MM.1S (cell line): Measurements from ENCODE around the gene MT2A.

Experiments used
- DNase-seq: peaks from one replicate; pipeline ENCODE4 v3.0.0-alpha.2; 2015
- H2AFZ ChIP-seq: fragments of 300-600 bp; sonication (generic); 2 replicates; pipeline ENCODE4 v1.6.0; 2016; ENCODE audit warnings: antibody characterized with exemption, low read length
- H3F3A ChIP-seq: fragments of 300-600 bp; sonication (generic); 2 replicates; pipeline ENCODE4 v1.6.1; 2016; ENCODE audit warnings: mild to moderate bottlenecking, antibody characterized with exemption, low read length, moderate library complexity, mixed read lengths; ENCODE audit not compliant: insufficient read depth
- H3K27ac ChIP-seq: fragments of 300-600 bp; sonication (generic); 2 replicates; pipeline ENCODE4 v1.5.1; 2016; ENCODE audit warnings: mild to moderate bottlenecking, low read length
- H3K27me3 ChIP-seq: fragments of 300-600 bp; sonication (generic); replicated peaks from 2 replicates; pipeline ENCODE4 v1.6.0; 2016; ENCODE audit warnings: low read length; ENCODE audit not compliant: insufficient read depth
- H3K36me3 ChIP-seq: fragments of 300-600 bp; sonication (generic); replicated peaks from 2 replicates; pipeline ENCODE4 v1.6.1; 2016; ENCODE audit warnings: mild to moderate bottlenecking, low read length, mixed read lengths; ENCODE audit not compliant: insufficient read depth
- H3K4me1 ChIP-seq: fragments of 300-600 bp; sonication (generic); 2 replicates; pipeline ENCODE4 v1.6.1; 2016; ENCODE audit warnings: low read length, mixed read lengths
- H3K4me2 ChIP-seq: fragments of 300-600 bp; sonication (generic); 2 replicates; pipeline ENCODE4 v1.6.0; 2016; ENCODE audit warnings: low read depth, low read length
- H3K4me3 ChIP-seq: fragments of 300-600 bp; sonication (generic); 2 replicates; pipeline ENCODE4 v1.5.1; 2016; ENCODE audit warnings: low read length, mixed read lengths
- H3K79me2 ChIP-seq: fragments of 300-600 bp; sonication (generic); 2 replicates; pipeline ENCODE4 v1.6.1; 2016; ENCODE audit warnings: mixed run types, low read length, mixed read lengths
- H3K9ac ChIP-seq: fragments of 300-600 bp; sonication (generic); 2 replicates; pipeline ENCODE4 v1.6.1; 2016; ENCODE audit warnings: low read length, mixed read lengths
- H3K9me2 ChIP-seq: fragments of 300-600 bp; sonication (generic); replicated peaks from 2 replicates; pipeline ENCODE4 v1.6.1; 2016; ENCODE audit warnings: mild to moderate bottlenecking, low read length, mixed read lengths; ENCODE audit not compliant: insufficient read depth
- H3K9me3 ChIP-seq: fragments of 300-600 bp; sonication (generic); replicated peaks from 2 replicates; pipeline ENCODE4 v1.6.1; 2016; ENCODE audit warnings: mild to moderate bottlenecking, low read length, mixed read lengths; ENCODE audit not compliant: insufficient read depth
- H4K20me1 ChIP-seq: fragments of 300-600 bp; sonication (generic); 2 replicates; pipeline ENCODE4 v1.6.1; 2016; ENCODE audit warnings: mild to moderate bottlenecking, low read length, moderate library complexity, mixed read lengths; ENCODE audit not compliant: insufficient read depth
- CTCF ChIP-seq: fragments of 300-600 bp; sonication (generic); IDR thresholded peaks from 2 replicates; pipeline ENCODE4 v1.5.1; 2016; ENCODE audit warnings: antibody characterized with exemption, low read length, mixed read lengths
- EZH2 ChIP-seq: fragments of 300-600 bp; sonication (generic); optimal IDR thresholded peaks from 2 replicates; pipeline ENCODE3; 2017; ENCODE audit warnings: low read depth, mild to moderate bottlenecking, antibody characterized with exemption, low read length, mixed read lengths
- EZH2phosphoT487 ChIP-seq: fragments of 300-600 bp; sonication (generic); IDR thresholded peaks from 2 replicates; pipeline ENCODE4 v1.6.1; 2018; ENCODE audit warnings: antibody characterized with exemption, low read length

Gene MT2A

GRCh38 chr16:56632156-56632847, 23.9 kb downstream of the MT2A start, which contains the start of gene MT1M:
MT1M (plus strand) TSS chr16:56632659; CDS start chr16:56632732, 73 bp downstream.
- no peaks in the 10 kb centered on the region for H3K36me3 ChIP-seq
- no peak within 1 kb of the TSS for H3K9ac ChIP-seq
- no peak within 1 kb of the TSS for H3K4me3 ChIP-seq
- H3K9me3 ChIP-seq, result no peaks in the 10 kb centered on the region
- TF ChIP-seq EZH2 (no peak), CTCF (no peak), EZH2phosphoT487 (no peak)
- H3K27me3 ChIP-seq, result peaks cover 71% of the 10 kb centered on the region
- no peak within 1 kb of the TSS for H3K27ac ChIP-seq
- no peaks in the 10 kb centered on the region for H3F3A ChIP-seq
- H4K20me1 ChIP-seq, result no peaks in the 10 kb centered on the region
- H3K9me2 ChIP-seq, result no peaks in the 10 kb centered on the region
- H3K4me2 ChIP-seq, result no peak within 1 kb of the TSS
- DNase-seq, result no peak
- no peaks in the 10 kb centered on the region for H3K79me2 ChIP-seq
- no peak within 1 kb of the TSS for H2AFZ ChIP-seq
- H3K4me1 ChIP-seq, result no peaks in the 10 kb centered on the region

GRCh38 chr16:56632848-56633365, 24.5 kb downstream of the MT2A start:
- H3K27me3 ChIP-seq, result peaks cover 77% of the 10 kb centered on the region
- no peak for DNase-seq
- H3K9me3 ChIP-seq, result no peaks in the 10 kb centered on the region
- H3K79me2 ChIP-seq, result no peaks in the 10 kb centered on the region
- TF ChIP-seq CTCF (no peak), EZH2phosphoT487 (no peak), EZH2 (no peak)
- no peak overlapping the region for H3K9ac ChIP-seq
- H3K4me2 ChIP-seq, result no peak overlapping the region
- H3K4me1 ChIP-seq, result no peaks in the 10 kb centered on the region
- no peak overlapping the region for H3K27ac ChIP-seq
- no peaks in the 10 kb centered on the region for H4K20me1 ChIP-seq
- H3K36me3 ChIP-seq, result no peaks in the 10 kb centered on the region
- H2AFZ ChIP-seq, result no peak overlapping the region
- H3K9me2 ChIP-seq, result no peaks in the 10 kb centered on the region
- H3F3A ChIP-seq, result no peaks in the 10 kb centered on the region
- H3K4me3 ChIP-seq, result no peak overlapping the region

- Histone ChIP-seq H3K4me2 (no peak overlapping the region), H3F3A (no peaks in the 10 kb centered on the region), H3K4me1 (no peaks in the 10 kb centered on the region), H3K79me2 (no peaks in the 10 kb centered on the region), H3K36me3 (no peaks in the 10 kb centered on the region), H3K9ac (no peak overlapping the region), H3K9me2 (no peaks in the 10 kb centered on the region), H3K27me3 (peaks cover 79% of the 10 kb centered on the region), H4K20me1 (no peaks in the 10 kb centered on the region), H3K27ac (no peak overlapping the region), H2AFZ (no peak overlapping the region), H3K4me3 (no peak overlapping the region), H3K9me3 (no peaks in the 10 kb centered on the region)
- TF ChIP-seq EZH2phosphoT487, result no peak
- TF ChIP-seq CTCF, result no peak
- no peak for TF ChIP-seq EZH2
- no peak for DNase-seq
These were observed 25.2 kb downstream of the MT2A start for GRCh38 chr16:56633535-56633934.
